GM19452 (cell line): ENCODE measurements around the gene SPATA32.
"Not testable (repeated sequence)": the region's sequence is repeated elsewhere in the genome, so short reads cannot be mapped to it uniquely, and the experiment has no call there.

Source experiments
- ATAC-seq: cut with Tn5 transposase; IDR thresholded peaks from one replicate; pipeline ENCODE4 v1.9.1; 2021; ENCODE audit not compliant: unreplicated experiment

Gene SPATA32

GRCh38 chr17:45273551-45273957, 11.7 kb upstream of the SPATA32 start:
- ATAC-seq = no peak

- no peak for ATAC-seq
Observed at GRCh38 chr17:45271603-45272002, 9.7 kb upstream of the SPATA32 start.

- no peak for ATAC-seq
Observed at GRCh38 chr17:45270828-45271418, 9.0 kb upstream of the SPATA32 start.

- no peak for ATAC-seq
Observed at GRCh38 chr17:45269912-45270311, 8.0 kb upstream of the SPATA32 start.

GRCh38 chr17:45267436-45268055, 5.7 kb upstream of the SPATA32 start:
- ATAC-seq = no peak

GRCh38 chr17:45266372-45266926, 4.6 kb upstream of the SPATA32 start:
- ATAC-seq = no peak

- no peak for ATAC-seq
Observed at GRCh38 chr17:45265821-45266220, 3.9 kb upstream of the SPATA32 start.

GRCh38 chr17:45264988-45265387, 3.1 kb upstream of the SPATA32 start:
- no peak for ATAC-seq

GRCh38 chr17:45264430-45264829, 2.5 kb upstream of the SPATA32 start:
- no peak for ATAC-seq

GRCh38 chr17:45263477-45263860, 1.6 kb upstream of the SPATA32 start:
- ATAC-seq = no peak

GRCh38 chr17:45262516-45263476, 902 bp upstream of the SPATA32 start:
- no peak for ATAC-seq

GRCh38 chr17:45260204-45260783, 1.6 kb downstream of the SPATA32 start:
- ATAC-seq = no peak

- ATAC-seq = no peak
Observed at GRCh38 chr17:45258981-45259380, 2.9 kb downstream of the SPATA32 start.

GRCh38 chr17:45257115-45257514, 4.8 kb downstream of the SPATA32 start:
- ATAC-seq = no peak

GRCh38 chr17:45256114-45256966, 5.6 kb downstream of the SPATA32 start:
- no peak for ATAC-seq

GRCh38 chr17:45255358-45255757, 6.5 kb downstream of the SPATA32 start:
- no peak for ATAC-seq

- ATAC-seq = no peak
Observed at GRCh38 chr17:45253879-45254278, 8.0 kb downstream of the SPATA32 start.

GRCh38 chr17:45253237-45253636, 8.7 kb downstream of the SPATA32 start:
- ATAC-seq = not testable (repeated sequence)

GRCh38 chr17:45251931-45252330, 10.0 kb downstream of the SPATA32 start:
- ATAC-seq = no peak
